SK-N-SH (cell line): Measurements from ENCODE around the gene LARP1B. TPM values are rescaled to one million over a fixed set of nuclear protein-coding genes. Genes with fewer than 3 reads are reported as not detected.
A peak's percentile ranks its signal among the peaks of the same experiment; 100 is the strongest.

ENCODE experiments used
- CTCF ChIA-PET: fragments of 300-600, 350-600 bp; formaldehyde crosslinking; extraction: SDS; loops from one replicate; lab custom pipeline; 2021; lab: Yijun Ruan, JAX
- POLR2A ChIA-PET: fragments of 350-600 bp; sonication (Branson Sonifier 250); formaldehyde crosslinking; extraction: SDS; loops from one replicate; lab custom pipeline; 2020; ENCODE audit warnings: antibody characterized with exemption, inconsistent platforms; lab: Yijun Ruan, JAX
- DNase-seq: peaks from one replicate; pipeline ENCODE4 v3.0.0; 2012
- H2AFZ ChIP-seq: fragments of 200-600 bp; sonication (generic); 2 replicates; pipeline ENCODE4 v1.8.1; 2016; ENCODE audit warnings: antibody characterized with exemption, mild to moderate bottlenecking, low read depth
- H3F3A ChIP-seq: fragments of 200-600 bp; sonication (generic); replicated peaks from 2 replicates; pipeline ENCODE3; 2016; ENCODE audit warnings: antibody characterized with exemption, mild to moderate bottlenecking; ENCODE audit not compliant: insufficient read depth
- H3K27ac ChIP-seq, 2 experiments: fragments of 200-500 bp in 1 of 2; fragments of 200-600 bp in 1 of 2; sonication (Bioruptor generic) in 1 of 2; sonication (generic), shearing (Covaris generic) in 1 of 2; 2 replicates each; pipeline versions ENCODE4 v1.5.1 to v1.6.1; 2014 to 2016; ENCODE audit warnings: low read depth in 2 of 2, inconsistent platforms in 1 of 2, low read length in 1 of 2, mild to moderate bottlenecking in 1 of 2, mixed read lengths in 1 of 2
- H3K27me3 ChIP-seq: fragments of 200-600 bp; sonication (generic), shearing (Covaris generic); 2 replicates; pipeline ENCODE4 v1.6.1; 2016; ENCODE audit warnings: mixed run types; ENCODE audit not compliant: insufficient read depth
- H3K36me3 ChIP-seq, 2 experiments: fragments of 200-500 bp in 1 of 2; fragments of 200-600 bp in 1 of 2; sonication (Bioruptor generic) in 1 of 2; sonication (generic) in 1 of 2; replicated peaks in 1 of 2; 2 replicates each; pipeline versions ENCODE3 to v1.5.1; 2014 to 2016; ENCODE audit warnings: low read length in 1 of 2, mild to moderate bottlenecking in 1 of 2; ENCODE audit not compliant: insufficient read depth in 2 of 2, control insufficient read depth in 1 of 2
- H3K4me1 ChIP-seq, 2 experiments: fragments of 200-500 bp in 1 of 2; fragments of 200-600 bp in 1 of 2; sonication (Bioruptor generic) in 1 of 2; sonication (generic), shearing (Covaris generic) in 1 of 2; 2 replicates each; pipeline versions ENCODE4 v1.5.1 to v1.6.1; 2014 to 2016; ENCODE audit warnings: low read depth in 1 of 2, low read length in 1 of 2, mixed run types in 1 of 2; ENCODE audit not compliant: insufficient read depth in 2 of 2, control insufficient read depth in 1 of 2
- H3K4me2 ChIP-seq: fragments of 200-600 bp; sonication (generic), shearing (Covaris generic); 2 replicates; pipeline ENCODE4 v1.6.1; 2017; ENCODE audit warnings: mixed run types
- H3K4me3 ChIP-seq, 2 experiments: fragments of 200-500 bp in 1 of 2; fragments of 200-600 bp in 1 of 2; sonication (Bioruptor generic) in 1 of 2; sonication (generic), shearing (Covaris generic) in 1 of 2; 2 replicates each; pipeline versions ENCODE4 v1.5.1 to v1.8.1; 2014 to 2016; ENCODE audit warnings: low read depth in 2 of 2, inconsistent platforms in 1 of 2, low read length in 1 of 2, mild to moderate bottlenecking in 1 of 2, mixed read lengths in 1 of 2, moderate library complexity in 1 of 2
- H3K79me2 ChIP-seq: fragments of 200-600 bp; sonication (generic); 2 replicates; pipeline ENCODE4 v1.8.1; 2017; ENCODE audit warnings: mild to moderate bottlenecking; ENCODE audit not compliant: insufficient read depth
- H3K9ac ChIP-seq: fragments of 200-600 bp; sonication (generic); 2 replicates; pipeline ENCODE4 v1.6.1; 2017; ENCODE audit warnings: mixed run types
- H3K9me2 ChIP-seq: fragments of 200-600 bp; sonication (generic); 2 replicates; pipeline ENCODE4 v1.6.1; 2017; ENCODE audit warnings: mixed run types
- H3K9me3 ChIP-seq: fragments of 200-600 bp; sonication (generic); 2 replicates; pipeline ENCODE4 v1.6.1; 2017; ENCODE audit warnings: mixed run types, mild to moderate bottlenecking, moderate library complexity
- H4K20me1 ChIP-seq: fragments of 200-600 bp; sonication (generic); 2 replicates; pipeline ENCODE4 v1.6.1; 2017; ENCODE audit warnings: mild to moderate bottlenecking, mixed run types; ENCODE audit not compliant: insufficient read depth
- ELF1 ChIP-seq: IDR thresholded peaks from 2 replicates; pipeline ENCODE4 v1.4.0; 2012
- GABPA ChIP-seq: IDR thresholded peaks from 2 replicates; pipeline ENCODE4 v1.4.0; 2012; ENCODE audit warnings: low read depth, mild to moderate bottlenecking
- IRF3 ChIP-seq: fragments of 150-350 bp; IDR thresholded peaks from 2 replicates; pipeline ENCODE4 v1.6.1; 2016; ENCODE audit warnings: mild to moderate bottlenecking, low read depth, low read length
- MEF2A ChIP-seq: IDR thresholded peaks from 2 replicates; pipeline ENCODE4 v1.4.0; 2012; ENCODE audit warnings: low read depth, borderline replicate concordance
- POLR2AphosphoS5 ChIP-seq: IDR thresholded peaks from 2 replicates; pipeline ENCODE4 v1.6.1; 2012; ENCODE audit warnings: low read depth, low read length
- RCOR1 ChIP-seq: fragments of 150-350 bp; IDR thresholded peaks from 2 replicates; pipeline ENCODE4 v1.6.1; 2017; ENCODE audit warnings: antibody characterized with exemption, low read length
- REST ChIP-seq: IDR thresholded peaks from 2 replicates; pipeline ENCODE4 v1.6.1; 2012; ENCODE audit warnings: mild to moderate bottlenecking, low read depth, low read length, moderate library complexity
- RFX5 ChIP-seq: IDR thresholded peaks from 2 replicates; pipeline ENCODE4 v1.6.1; 2012; ENCODE audit warnings: mild to moderate bottlenecking, improper control_type of control experiment, low read length
- RXRA ChIP-seq: IDR thresholded peaks from 2 replicates; pipeline ENCODE4 v1.4.0; 2012; ENCODE audit warnings: low read depth, mild to moderate bottlenecking, borderline replicate concordance
- TCF12 ChIP-seq: IDR thresholded peaks from 2 replicates; pipeline ENCODE4 v1.4.0; 2012
- TEAD4 ChIP-seq: IDR thresholded peaks from 2 replicates; pipeline ENCODE4 v1.4.0; 2012; ENCODE audit warnings: mild to moderate bottlenecking, borderline replicate concordance; ENCODE audit not compliant: insufficient read depth
- YY1 ChIP-seq: IDR thresholded peaks from 2 replicates; pipeline ENCODE4 v1.4.0; 2012; ENCODE audit warnings: low read depth, mild to moderate bottlenecking
- ZBTB33 ChIP-seq: IDR thresholded peaks from 2 replicates; pipeline ENCODE4 v1.4.0; 2012; ENCODE audit warnings: low read depth, borderline replicate concordance
- WGBS: methylation state at CpG from one replicate; pipeline ENCODE4 v1.1.6; 2017; ENCODE audit warnings: low lambda C conversion rate; 5-methylcytosine and 5-hydroxymethylcytosine counted together
- polyA plus RNA-seq, 3 experiments: library from polyadenylated mRNA; depleted of rRNA; stranded (reverse); fragments of >200 nt; gene quantifications; 2 replicates each; pipeline ENCODE4 v1.2.3, GENCODE V29; 2012
- TF ChIP-seq, protein P1 (sequence below): IDR thresholded peaks from 2 replicates; pipeline ENCODE4 v1.4.0; 2012; ENCODE audit warnings: low read depth, borderline replicate concordance
- TF ChIP-seq, protein P2 (sequence below): IDR thresholded peaks from 2 replicates; pipeline ENCODE4; 2012

LARP1B gene
- polyA plus RNA-seq, 1 of the 3 experiments (the other 2 are of a cell fraction) = 4.8 TPM

DNA sequence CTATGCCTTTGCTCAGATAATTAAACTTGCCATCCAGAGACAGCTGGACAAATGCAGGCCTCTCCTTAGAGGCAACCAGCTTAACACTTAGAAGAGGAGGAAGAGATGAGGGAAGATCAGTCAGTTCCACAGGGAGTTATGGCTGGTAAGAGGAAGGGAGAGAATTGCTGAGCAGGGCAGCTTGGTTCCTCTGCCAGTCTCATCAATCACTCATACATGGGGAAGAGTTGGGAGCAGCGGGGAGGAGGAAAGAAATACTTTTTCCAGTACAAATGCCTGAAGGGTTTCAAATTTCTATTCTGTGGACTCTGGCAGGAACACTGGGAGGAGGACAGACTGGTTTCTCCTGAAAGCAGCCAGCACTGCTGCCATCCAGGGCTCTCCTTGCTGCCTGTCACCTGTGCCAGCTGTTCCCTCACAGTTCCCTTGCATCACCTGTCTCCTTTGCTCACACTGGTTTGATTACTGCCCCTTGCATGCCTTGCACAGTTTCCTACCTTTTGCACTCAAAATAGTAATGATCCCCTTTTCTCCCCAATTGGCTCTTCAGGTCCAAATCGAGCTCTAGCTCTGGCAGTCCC lies 167.0 kb downstream of the LARP1B start:
- no peak overlapping the region for H3K9ac ChIP-seq
- no peak overlapping the region for H2AFZ ChIP-seq
- peaks cover 12 to 13% of the 10 kb centered on the region in 2 experiments; a peak in 3 of 4 replicates for H3K4me1 ChIP-seq
- H3K27me3 ChIP-seq = no peaks in the 10 kb centered on the region
- TF ChIP-seq, protein P1, sequence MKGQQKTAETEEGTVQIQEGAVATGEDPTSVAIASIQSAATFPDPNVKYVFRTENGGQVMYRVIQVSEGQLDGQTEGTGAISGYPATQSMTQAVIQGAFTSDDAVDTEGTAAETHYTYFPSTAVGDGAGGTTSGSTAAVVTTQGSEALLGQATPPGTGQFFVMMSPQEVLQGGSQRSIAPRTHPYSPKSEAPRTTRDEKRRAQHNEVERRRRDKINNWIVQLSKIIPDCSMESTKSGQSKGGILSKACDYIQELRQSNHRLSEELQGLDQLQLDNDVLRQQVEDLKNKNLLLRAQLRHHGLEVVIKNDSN = no peak
- TF ChIP-seq TEAD4 (no peak), ELF1 (no peak), RXRA (no peak)
- TF ChIP-seq, protein P2, sequence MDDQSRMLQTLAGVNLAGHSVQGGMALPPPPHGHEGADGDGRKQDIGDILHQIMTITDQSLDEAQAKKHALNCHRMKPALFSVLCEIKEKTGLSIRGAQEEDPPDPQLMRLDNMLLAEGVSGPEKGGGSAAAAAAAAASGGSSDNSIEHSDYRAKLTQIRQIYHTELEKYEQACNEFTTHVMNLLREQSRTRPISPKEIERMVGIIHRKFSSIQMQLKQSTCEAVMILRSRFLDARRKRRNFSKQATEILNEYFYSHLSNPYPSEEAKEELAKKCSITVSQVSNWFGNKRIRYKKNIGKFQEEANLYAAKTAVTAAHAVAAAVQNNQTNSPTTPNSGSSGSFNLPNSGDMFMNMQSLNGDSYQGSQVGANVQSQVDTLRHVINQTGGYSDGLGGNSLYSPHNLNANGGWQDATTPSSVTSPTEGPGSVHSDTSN = peak; percentile 72
- H3K27ac ChIP-seq = peak overlapping the region in 1 of 2 experiments; percentile 79; a peak in 2 of 4 replicates
- DNase-seq = no peak
- no peaks in the 10 kb centered on the region for H3K79me2 ChIP-seq
- no peaks in the 10 kb centered on the region for H3F3A ChIP-seq
- whole genome bisulfite sequencing = 71% methylated on average over 2 of the region's 2 CpGs
- 0 out of 2 replicates have a peak, but pooled peaks cover 3% of the 10 kb centered on the region for H3K9me2 ChIP-seq
- no peaks in the 10 kb centered on the region; the same call in 1 of the 2 replicates for H3K9me3 ChIP-seq
- ChIA-PET CTCF (interaction anchor here (0.8 to 1.4 kb wide), 4 partner anchors 8 to 600 kb away, joined by 3 to 4 read pairs (median 3); no protein-coding TSS in a partner anchor), POLR2A (interaction anchor here (1.5 kb wide), 1 partner anchor 325 kb away, joined by 4 read pairs; no protein-coding TSS in a partner anchor)
- H4K20me1 ChIP-seq = no peaks in the 10 kb centered on the region
- H3K4me2 ChIP-seq = no peak overlapping the region
- H3K36me3 ChIP-seq = no peaks in the 10 kb centered on the region
- no peak overlapping the region for H3K4me3 ChIP-seq

GRCh38 chr4:128228845-128229795 lies 168.0 kb downstream of the LARP1B start:
- no peaks in the 10 kb centered on the region for H3F3A ChIP-seq
- H2AFZ ChIP-seq = no peak overlapping the region
- no peak overlapping the region for H3K9ac ChIP-seq
- no peaks in the 10 kb centered on the region for H3K79me2 ChIP-seq
- peak; percentile 11 for DNase-seq
- no peak overlapping the region for H3K4me2 ChIP-seq
- no peak overlapping the region for H3K4me3 ChIP-seq
- H3K9me2 ChIP-seq = 0 out of 2 replicates have a peak, but pooled peaks cover 3% of the 10 kb centered on the region
- peak overlapping the region in 1 of 2 experiments; percentile 79; a peak in 2 of 4 replicates for H3K27ac ChIP-seq
- H3K36me3 ChIP-seq = no peaks in the 10 kb centered on the region
- peaks cover 12 to 13% of the 10 kb centered on the region in 2 experiments; a peak in 3 of 4 replicates for H3K4me1 ChIP-seq
- POLR2A ChIA-PET = interaction anchor here (1.5 kb wide), 1 partner anchor 324 kb away, joined by 4 read pairs; no protein-coding TSS in a partner anchor
- CTCF ChIA-PET = interaction anchor here (0.8 to 1.4 kb wide), 6 partner anchors 9 to 599 kb away, joined by 3 to 4 read pairs (median 3); no protein-coding TSS in a partner anchor
- WGBS = 58% methylated on average over 6 of the region's 6 CpGs
- no peaks in the 10 kb centered on the region; the same call in 1 of the 2 replicates for H3K9me3 ChIP-seq
- no peaks in the 10 kb centered on the region for H3K27me3 ChIP-seq
- H4K20me1 ChIP-seq = no peaks in the 10 kb centered on the region
- TF ChIP-seq POLR2AphosphoS5 (no peak), YY1 (no peak), IRF3 (no peak), GABPA (no peak), RCOR1 (no peak), MEF2A (no peak), TCF12 (no peak), ELF1 (no peak), ZBTB33 (no peak), REST (no peak), RFX5 (no peak)
